Right lobe of liver (tissue), 6 donors: ENCODE data around the gene RGS11. TPM values are rescaled to one million over a fixed set of nuclear protein-coding genes. Genes with fewer than 3 reads are reported as not detected.

Experiments used
- ATAC-seq, 4 donors: fragments of 200-7000 bp; cut with Tn5 transposase; one replicate each; pipeline ENCODE4 v1.9.1; 2020; ENCODE audit warnings: mild to moderate bottlenecking in 4 of 4, moderate library complexity in 4 of 4
- DNase-seq, 3 donors: peaks; one replicate each; pipeline ENCODE4 v3.0.0-alpha.2; 2020
- H3K27ac ChIP-seq, 3 donors: fragments of 200-600 bp; one replicate each; pipeline ENCODE4 v1.8.0; 2022
- H3K27me3 ChIP-seq, 2 donors: fragments of 200-600 bp; one replicate each; pipeline ENCODE4 v1.8.0; 2022
- H3K36me3 ChIP-seq, 4 donors: fragments of 200-600 bp; sonication (generic) in 1 of 4; one replicate each; pipeline versions ENCODE4 v1.5.1 to v1.8.0; 2017 to 2022; ENCODE audit warnings: control low read depth in 1 of 4
- H3K4me1 ChIP-seq, 4 donors: fragments of 200-600 bp; sonication (generic) in 1 of 4; one replicate each; pipeline versions ENCODE4 v1.5.1 to v1.8.0; 2017 to 2022; ENCODE audit warnings: control low read depth in 1 of 4
- H3K4me3 ChIP-seq, 3 donors: fragments of 200-600 bp; one replicate each; pipeline ENCODE4 v1.8.0; 2022
- H3K9me3 ChIP-seq, 4 donors: fragments of 200-600 bp; sonication (generic) in 1 of 4; one replicate each; pipeline versions ENCODE4 v1.5.1 to v1.8.0; 2017 to 2022; ENCODE audit warnings: control low read depth in 1 of 4
- POLR2A ChIP-seq: fragments of 450-650 bp; IDR thresholded peaks from one replicate; pipeline ENCODE4 v1.6.1; 2017; ENCODE audit warnings: antibody characterized with exemption, mild to moderate bottlenecking
- WGBS: methylation state at CpG from one replicate; pipeline ENCODE4 v1.1.6; 2018; ENCODE audit warnings: low coverage, low lambda C conversion rate; ENCODE audit not compliant: insufficient coverage; ENCODE audit errors: missing lambda C conversion rate; 5-methylcytosine and 5-hydroxymethylcytosine counted together
- intact Hi-C, 2 donors: fragments of 100-400 bp; cut with DNase I; formaldehyde crosslinking; loops; one replicate each; pipeline versions ENCODE4 v1.11.2 to v1.14.1; 2022
- total RNA-seq, 6 experiments: library from RNA; depleted of rRNA in 2 of 6; stranded (reverse); fragments of >200 nt in 2 of 6; fragmentation: NEBNext Ultra II Directional in 3 of 6; extraction: Animal tissue kit (Norgen Biotek cat#: 25700) in 3 of 6; gene quantifications; one replicate each; pipeline versions ENCODE4 v1.1.0 to v1.2.4, GENCODE V29; 2016 to 2023
- TF ChIP-seq, protein P1 (sequence below), 4 donors: fragments of 200-600 bp in 3 of 4; fragments of 450-650 bp in 1 of 4; IDR thresholded peaks; one replicate each; pipeline versions ENCODE4 v1.5.1 to v1.8.0; 2016 to 2022; ENCODE audit warnings: antibody characterized with exemption in 4 of 4, mild to moderate bottlenecking in 2 of 4
- donor health status: DM: no; HTN: yes; CAD: no.
- donor health status: DM: no; HTN: no; CAD: no.
- donor health status: DM: no; HTN: no; CAD: no.
- donor health status: DM: no; HTN: yes; CAD: no.
- donor health status: DM: no; HTN: yes; CAD: no.

Gene RGS11
- total RNA-seq, 6 experiments from 2014 or later = 0.37 to 1.3 (median 0.80) TPM

DNA sequence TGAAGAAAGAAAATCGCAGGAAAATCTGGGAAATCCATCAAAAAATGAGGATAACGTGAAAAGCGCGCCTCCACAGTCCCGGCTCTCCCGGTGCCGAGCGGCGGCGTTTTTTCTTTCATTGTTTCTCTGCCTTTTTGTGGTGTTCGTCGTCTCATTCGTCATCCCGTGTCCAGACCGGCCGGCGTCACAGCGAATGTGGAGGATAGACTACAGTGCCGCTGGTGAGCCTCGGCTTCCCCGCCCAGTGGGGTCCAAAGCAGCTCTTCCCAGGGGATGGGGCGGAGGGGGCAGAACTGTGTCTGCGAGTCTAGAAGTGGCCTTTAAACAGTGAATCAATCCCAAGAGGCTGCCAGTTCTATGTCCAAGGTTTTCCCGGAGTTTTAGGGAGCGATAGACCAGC is 21.3 kb downstream of the RGS11 start:
- WGBS = 91% methylated on average over 21 of the region's 25 CpGs
- intact Hi-C loops = no loop called here
- ATAC-seq = no peak
- H3K27me3 ChIP-seq = no peaks in the 10 kb centered on the region
- H3K9me3 ChIP-seq = no peaks in the 10 kb centered on the region
- no peak for DNase-seq
- no peaks in the 10 kb centered on the region for H3K4me1 ChIP-seq
- H3K36me3 ChIP-seq = peaks cover 0 to 21% (median 9%) of the 10 kb centered on the region in 4 donors
- no peak overlapping the region for H3K4me3 ChIP-seq
- no peak overlapping the region for H3K27ac ChIP-seq
- no peak for TF ChIP-seq POLR2A
- TF ChIP-seq, protein P1, sequence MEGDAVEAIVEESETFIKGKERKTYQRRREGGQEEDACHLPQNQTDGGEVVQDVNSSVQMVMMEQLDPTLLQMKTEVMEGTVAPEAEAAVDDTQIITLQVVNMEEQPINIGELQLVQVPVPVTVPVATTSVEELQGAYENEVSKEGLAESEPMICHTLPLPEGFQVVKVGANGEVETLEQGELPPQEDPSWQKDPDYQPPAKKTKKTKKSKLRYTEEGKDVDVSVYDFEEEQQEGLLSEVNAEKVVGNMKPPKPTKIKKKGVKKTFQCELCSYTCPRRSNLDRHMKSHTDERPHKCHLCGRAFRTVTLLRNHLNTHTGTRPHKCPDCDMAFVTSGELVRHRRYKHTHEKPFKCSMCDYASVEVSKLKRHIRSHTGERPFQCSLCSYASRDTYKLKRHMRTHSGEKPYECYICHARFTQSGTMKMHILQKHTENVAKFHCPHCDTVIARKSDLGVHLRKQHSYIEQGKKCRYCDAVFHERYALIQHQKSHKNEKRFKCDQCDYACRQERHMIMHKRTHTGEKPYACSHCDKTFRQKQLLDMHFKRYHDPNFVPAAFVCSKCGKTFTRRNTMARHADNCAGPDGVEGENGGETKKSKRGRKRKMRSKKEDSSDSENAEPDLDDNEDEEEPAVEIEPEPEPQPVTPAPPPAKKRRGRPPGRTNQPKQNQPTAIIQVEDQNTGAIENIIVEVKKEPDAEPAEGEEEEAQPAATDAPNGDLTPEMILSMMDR (IDR thresholded peaks at IDR 0.05) = no peak

DNA sequence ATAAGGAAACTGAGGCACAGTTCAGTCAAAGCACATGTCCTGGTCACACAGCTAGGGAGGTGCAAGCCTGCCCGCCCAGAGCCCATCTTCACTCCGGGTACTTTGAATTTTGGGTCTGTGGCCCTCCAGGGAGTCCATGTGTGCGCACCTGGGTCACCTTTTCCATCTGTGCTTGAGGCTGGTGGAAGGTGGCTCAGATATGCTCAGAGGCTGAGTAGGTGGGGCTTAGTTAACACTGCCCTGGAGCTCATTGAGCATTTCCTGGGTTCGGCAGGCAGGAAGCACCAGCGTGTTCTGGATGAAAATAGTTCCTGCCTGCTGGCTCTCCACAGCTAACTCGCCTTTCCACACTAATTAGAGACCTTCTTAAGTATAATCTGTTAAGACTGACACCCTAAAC is 21.9 kb downstream of the RGS11 start:
- DNase-seq (no peak), ATAC-seq (no peak)
- no peak overlapping the region for H3K27ac ChIP-seq
- no peak for TF ChIP-seq POLR2A
- TF ChIP-seq, protein P1 (IDR thresholded peaks at IDR 0.05) = no peak
- no peaks in the 10 kb centered on the region for H3K9me3 ChIP-seq
- intact Hi-C loops = no loop called here
- H3K4me3 ChIP-seq = no peak overlapping the region
- no peaks in the 10 kb centered on the region for H3K4me1 ChIP-seq
- H3K27me3 ChIP-seq = no peaks in the 10 kb centered on the region
- WGBS = 75% methylated on average over 6 of the region's 6 CpGs
- peaks cover 0 to 21% (median 8%) of the 10 kb centered on the region in 4 donors for H3K36me3 ChIP-seq

DNA sequence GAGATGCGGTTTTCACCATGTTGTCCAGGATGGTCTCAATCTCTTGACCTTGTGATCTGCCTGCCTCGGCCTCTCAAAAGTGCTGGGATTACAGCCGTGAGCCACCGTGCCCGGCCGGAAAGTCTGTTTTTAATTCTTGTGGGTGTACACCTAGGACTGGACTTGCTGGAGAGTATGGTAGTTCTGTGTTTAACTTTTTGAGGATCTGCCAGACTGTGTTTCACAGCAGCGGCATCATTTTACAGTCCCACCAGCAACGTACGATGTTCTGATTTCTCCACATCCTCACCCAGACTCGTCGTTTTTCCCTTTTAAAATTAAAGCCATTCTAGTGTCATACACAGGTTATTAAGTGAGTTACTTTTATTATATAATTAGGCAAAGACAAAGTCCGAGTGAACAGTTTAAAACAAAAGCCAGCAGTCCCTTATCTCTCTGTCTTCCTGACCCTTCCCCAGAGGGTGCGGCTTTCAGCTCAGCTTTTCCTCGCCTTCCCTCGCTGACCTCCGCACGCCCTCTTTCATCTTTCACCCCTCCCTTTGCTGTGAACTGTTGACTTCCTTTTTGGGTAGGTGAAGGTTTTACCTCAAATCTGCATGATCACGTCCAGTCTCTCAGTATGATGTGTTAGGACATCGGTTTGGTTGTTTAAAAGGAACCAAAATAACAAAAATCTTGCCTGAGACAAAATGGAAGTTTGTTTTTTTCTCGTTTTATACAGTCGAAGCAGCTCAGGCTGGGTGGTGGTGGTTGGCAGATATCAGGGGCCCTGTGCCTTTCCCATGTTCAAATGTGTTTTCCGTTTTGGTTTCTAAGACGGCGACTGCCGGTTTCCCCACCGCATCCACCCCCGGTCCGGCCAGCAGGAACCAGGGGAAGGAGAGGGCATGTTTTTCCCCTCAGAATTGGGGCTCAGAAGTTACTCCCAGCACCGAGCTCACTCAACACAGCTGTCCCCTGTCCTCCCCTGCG is 23.1 kb downstream of the RGS11 start:
- H3K4me3 ChIP-seq = no peak overlapping the region
- H3K9me3 ChIP-seq = no peaks in the 10 kb centered on the region
- DNase-seq (no peak), ATAC-seq (peak; percentile 22 to 52 (median 42))
- TF ChIP-seq POLR2A = no peak
- TF ChIP-seq, protein P1 (IDR thresholded peaks at IDR 0.05) = no peak
- H3K36me3 ChIP-seq = peaks cover 0 to 21% (median 8%) of the 10 kb centered on the region in 4 donors
- WGBS = 51% methylated on average over 22 of the region's 30 CpGs
- no peaks in the 10 kb centered on the region for H3K27me3 ChIP-seq
- peak overlapping the region in 1 of 3 donors; percentile 25 for H3K27ac ChIP-seq
- no peaks in the 10 kb centered on the region for H3K4me1 ChIP-seq
- intact Hi-C loops = no loop called here

DNA sequence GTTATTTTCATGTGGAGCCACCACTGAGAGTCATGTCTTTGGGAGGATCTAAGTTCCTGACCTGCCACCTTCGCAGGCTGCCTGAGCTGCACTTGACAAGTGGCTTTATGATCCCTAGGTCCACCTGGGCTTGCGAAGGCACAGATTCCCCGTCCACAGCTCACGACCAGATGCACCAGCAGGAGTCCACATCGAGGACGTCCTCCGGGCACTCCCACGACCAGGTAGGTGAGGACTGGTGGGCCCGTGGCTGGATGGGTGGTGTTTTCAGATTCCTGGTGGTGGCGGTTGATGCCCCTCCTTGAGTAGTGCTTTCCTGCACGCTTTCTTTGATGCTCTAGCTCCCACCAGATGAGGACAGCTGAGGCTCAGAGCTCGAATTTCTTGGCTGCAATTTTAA is 26.3 kb downstream of the RGS11 start:
- no peak for TF ChIP-seq POLR2A
- TF ChIP-seq, protein P1 (IDR thresholded peaks at IDR 0.05) = no peak
- Histone ChIP-seq H3K27me3 (no peaks in the 10 kb centered on the region), H3K9me3 (no peaks in the 10 kb centered on the region), H3K27ac (no peak overlapping the region), H3K4me3 (no peak overlapping the region), H3K36me3 (peaks cover 0 to 17% (median 1%) of the 10 kb centered on the region in 4 donors), H3K4me1 (no peaks in the 10 kb centered on the region)
- 77% methylated on average over 3 of the region's 12 CpGs for WGBS
- ATAC-seq (no peak), DNase-seq (peak in 1 of 3 donors; percentile 37)
- intact Hi-C loops = no loop called here
